ENCODE measurements around the gene TRABD2B. TPM values are rescaled to one million over a fixed set of nuclear protein-coding genes. Genes with fewer than 3 reads are reported as not detected.
A peak's percentile ranks its signal among the peaks of the same experiment; 100 is the strongest.

The TRABD2B gene
- total and polyA plus RNA-seq, 8 donors: 0.99 to 5.2 (median 3.3) TPM

GRCh38 chr1:47765742-47766485, 231.3 kb downstream of the TRABD2B start:
- no peak for ATAC-seq
- intact Hi-C loops (cut with DNase I): no loop called here
- TF ChIP-seq CTCF (IDR thresholded peaks at IDR 0.05): no peak
- Histone ChIP-seq H3K36me3 (no peaks in the 10 kb centered on the region), H3K27me3 (no peaks in the 10 kb centered on the region), H3K27ac (no peak overlapping the region), H3K9me3 (no peaks in the 10 kb centered on the region), H3K4me3 (no peak overlapping the region), H3K4me1 (no peaks in the 10 kb centered on the region)
- no peak for DNase-seq

GRCh38 chr1:47765236-47765635, 231.9 kb downstream of the TRABD2B start:
- Histone ChIP-seq H3K36me3 (no peaks in the 10 kb centered on the region), H3K27me3 (no peaks in the 10 kb centered on the region), H3K9me3 (no peaks in the 10 kb centered on the region), H3K4me3 (no peak overlapping the region), H3K4me1 (no peaks in the 10 kb centered on the region), H3K27ac (no peak overlapping the region)
- ATAC-seq (no peak), DNase-seq (no peak)
- intact Hi-C loops (cut with DNase I): no loop called here
- TF ChIP-seq CTCF (IDR thresholded peaks at IDR 0.05): no peak

- ATAC-seq (no peak), DNase-seq (no peak)
- Histone ChIP-seq H3K36me3 (no peaks in the 10 kb centered on the region), H3K27ac (no peak overlapping the region), H3K27me3 (no peaks in the 10 kb centered on the region), H3K9me3 (no peaks in the 10 kb centered on the region), H3K4me3 (no peak overlapping the region), H3K4me1 (no peaks in the 10 kb centered on the region)
- no peak for TF ChIP-seq CTCF (IDR thresholded peaks at IDR 0.05)
- intact Hi-C loops (cut with DNase I): no loop called here
Observed at GRCh38 chr1:47764461-47765046, 232.6 kb downstream of the TRABD2B start.

GRCh38 chr1:47763591-47764171, 233.5 kb downstream of the TRABD2B start:
- TF ChIP-seq CTCF (IDR thresholded peaks at IDR 0.05): no peak
- no peaks in the 10 kb centered on the region for H3K4me1 ChIP-seq
- ATAC-seq (no peak), DNase-seq (peak in 1 of 4 donors; percentile 30)
- no peaks in the 10 kb centered on the region for H3K36me3 ChIP-seq
- no peak overlapping the region for H3K4me3 ChIP-seq
- intact Hi-C loops (cut with DNase I): no loop called here
- H3K27me3 ChIP-seq: no peaks in the 10 kb centered on the region
- no peaks in the 10 kb centered on the region for H3K9me3 ChIP-seq
- no peak overlapping the region for H3K27ac ChIP-seq

DNA sequence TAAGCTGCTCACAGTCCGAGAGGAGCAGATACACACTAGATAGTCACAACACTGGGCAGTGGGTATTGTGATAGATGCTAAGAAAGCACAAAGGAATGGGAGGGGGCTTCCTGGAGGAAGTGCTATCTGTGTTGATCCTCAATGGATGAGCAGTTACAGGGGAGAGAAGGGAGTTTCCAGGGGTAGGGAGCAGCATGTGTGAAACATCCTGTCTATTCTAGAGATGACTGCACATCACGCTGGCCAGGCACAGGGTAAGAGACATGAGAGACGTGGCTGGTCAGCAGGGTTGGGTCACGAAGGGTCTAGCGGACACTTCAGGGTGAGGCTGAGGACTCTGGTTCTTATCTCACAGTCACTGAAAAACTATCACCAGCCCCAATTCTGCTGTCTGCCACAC, 235.2 kb downstream of the TRABD2B start:
- no peak for TF ChIP-seq CTCF (IDR thresholded peaks at IDR 0.05)
- Histone ChIP-seq H3K27ac (no peak overlapping the region), H3K9me3 (no peaks in the 10 kb centered on the region), H3K36me3 (no peaks in the 10 kb centered on the region), H3K27me3 (no peaks in the 10 kb centered on the region), H3K4me1 (no peaks in the 10 kb centered on the region), H3K4me3 (no peak overlapping the region)
- intact Hi-C loops (cut with DNase I): no loop called here
- no peak for ATAC-seq
- DNase-seq: peak in 1 of 4 donors; percentile 0
